ENCODE results near the gene BLTP3B. TPM values are rescaled to one million over a fixed set of nuclear protein-coding genes. Genes with fewer than 3 reads are reported as not detected.

Gene BLTP3B
- polyA plus RNA-seq, 5 donors, result 16.5 to 27.8 (median 22.7) TPM

- no peak for DNase-seq
Observed at GRCh38 chr12:100115291-100115690, 27.4 kb downstream of the BLTP3B start.

GRCh38 chr12:100114574-100114973, 28.1 kb downstream of the BLTP3B start:
- DNase-seq, result no peak

GRCh38 chr12:100110276-100110675, 32.4 kb downstream of the BLTP3B start:
- no peak for DNase-seq

GRCh38 chr12:100106861-100107260, 35.8 kb downstream of the BLTP3B start:
- no peak for DNase-seq

GRCh38 chr12:100105661-100106060, 37.0 kb downstream of the BLTP3B start:
- no peak for DNase-seq

- no peak for DNase-seq
Observed at GRCh38 chr12:100101000-100101399, 41.7 kb downstream of the BLTP3B start.

Other genes starting within 250 kb of the BLTP3B start
- 10 to 100 TPM in 4 of 5 donors, 1 to 10 TPM in 1; 9.3 to 23.7 (median 13.6) TPM for gene ANKS1B, start 157.9 kb downstream of the BLTP3B start, polyA plus RNA-seq (ENCODE audit: insufficient read depth in 1 of 5, insufficient read length in 5 of 5, low replicate concordance in 1 of 5)
- gene ACTR6, start 57.9 kb upstream of the BLTP3B start, polyA plus RNA-seq (ENCODE audit: insufficient read depth in 1 of 5, insufficient read length in 5 of 5, low replicate concordance in 1 of 5), result 10 to 100 TPM; 29.9 to 41.6 (median 39.1) TPM
- 10 to 100 TPM in 1 of 5 donors, 1 to 10 TPM in 4; 4.2 to 10.6 (median 8.6) TPM for gene DEPDC4, start 124.2 kb upstream of the BLTP3B start, polyA plus RNA-seq (ENCODE audit: insufficient read depth in 1 of 5, insufficient read length in 5 of 5, low replicate concordance in 1 of 5)
- 10 to 100 TPM; 45.6 to 76.9 (median 62.4) TPM for gene SCYL2, start 124.3 kb upstream of the BLTP3B start, polyA plus RNA-seq (ENCODE audit: insufficient read depth in 1 of 5, insufficient read length in 5 of 5, low replicate concordance in 1 of 5)
- 1 to 10 TPM; 2.0 to 4.6 (median 3.2) TPM for gene SLC17A8, start 214.2 kb upstream of the BLTP3B start, polyA plus RNA-seq (ENCODE audit: insufficient read depth in 1 of 5, insufficient read length in 5 of 5, low replicate concordance in 1 of 5)

Measured in right lung (tissue), 5 donors.